H1 (cell line): ENCODE measurements around the gene SEC63. TPM values are rescaled to one million over a fixed set of nuclear protein-coding genes. Genes with fewer than 3 reads are reported as not detected.

ENCODE experiments used
- polyA plus RNA-seq, 7 experiments: library from polyadenylated mRNA; depleted of rRNA in 3 of 7; stranded (reverse) in 5 of 7; unstranded in 2 of 7; fragments of >200 nt in 5 of 7; fragments of 200-250 nt in 2 of 7; gene quantifications; 1 replicate in 5 of 7; 2 replicates in 1 of 7; 4 replicates in 1 of 7; pipeline versions ENCODE4 v1.2.1 to v1.2.3, GENCODE V29; 2011 to 2013; ENCODE audit warnings: missing spikeins in 2 of 7, mixed read lengths in 2 of 7
- total RNA-seq: library from RNA; stranded (reverse); fragmentation: NEBNext Ultra II Directional; extraction: Animal tissue kit (Norgen Biotek cat#: 25700); gene quantifications from 2 replicates; pipeline ENCODE4 v1.2.1, GENCODE V29; 2021
- TF ChIP-seq, protein P1 (sequence below): fragments of 300-600 bp; sonication (generic); IDR thresholded peaks from 2 replicates; pipeline ENCODE4 v1.7.1; 2012; ENCODE audit warnings: low read length, moderate library complexity, mild to moderate bottlenecking, inconsistent platforms; ENCODE audit not compliant: insufficient replicate concordance

Gene SEC63
- total and polyA plus RNA-seq, 2 of the 8 experiments (the other 6 are each of a cell fraction or from before 2014, with no cell fraction given) = 17.3 to 121 TPM

DNA sequence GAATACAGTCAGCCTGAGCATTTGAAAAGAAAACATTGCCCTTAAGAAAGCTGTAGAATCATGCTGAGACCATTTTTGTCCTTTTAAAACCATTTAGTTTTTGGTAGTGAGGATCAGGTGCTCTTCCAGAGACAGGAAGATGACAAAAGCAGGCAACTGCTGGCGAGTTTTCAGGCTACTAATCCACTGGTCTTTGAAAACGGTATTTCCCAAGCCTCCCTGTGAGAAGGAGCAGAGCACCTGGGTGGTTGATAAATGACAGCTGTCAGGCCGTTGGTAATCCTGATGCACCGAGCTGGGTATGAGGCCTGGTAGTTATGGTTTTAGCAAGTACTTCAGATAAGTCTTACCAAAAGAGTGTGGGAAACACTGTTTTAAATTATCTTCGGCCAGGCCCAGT lies 10.1 kb upstream of the SEC63 start (continued):
- TF ChIP-seq, protein P1, sequence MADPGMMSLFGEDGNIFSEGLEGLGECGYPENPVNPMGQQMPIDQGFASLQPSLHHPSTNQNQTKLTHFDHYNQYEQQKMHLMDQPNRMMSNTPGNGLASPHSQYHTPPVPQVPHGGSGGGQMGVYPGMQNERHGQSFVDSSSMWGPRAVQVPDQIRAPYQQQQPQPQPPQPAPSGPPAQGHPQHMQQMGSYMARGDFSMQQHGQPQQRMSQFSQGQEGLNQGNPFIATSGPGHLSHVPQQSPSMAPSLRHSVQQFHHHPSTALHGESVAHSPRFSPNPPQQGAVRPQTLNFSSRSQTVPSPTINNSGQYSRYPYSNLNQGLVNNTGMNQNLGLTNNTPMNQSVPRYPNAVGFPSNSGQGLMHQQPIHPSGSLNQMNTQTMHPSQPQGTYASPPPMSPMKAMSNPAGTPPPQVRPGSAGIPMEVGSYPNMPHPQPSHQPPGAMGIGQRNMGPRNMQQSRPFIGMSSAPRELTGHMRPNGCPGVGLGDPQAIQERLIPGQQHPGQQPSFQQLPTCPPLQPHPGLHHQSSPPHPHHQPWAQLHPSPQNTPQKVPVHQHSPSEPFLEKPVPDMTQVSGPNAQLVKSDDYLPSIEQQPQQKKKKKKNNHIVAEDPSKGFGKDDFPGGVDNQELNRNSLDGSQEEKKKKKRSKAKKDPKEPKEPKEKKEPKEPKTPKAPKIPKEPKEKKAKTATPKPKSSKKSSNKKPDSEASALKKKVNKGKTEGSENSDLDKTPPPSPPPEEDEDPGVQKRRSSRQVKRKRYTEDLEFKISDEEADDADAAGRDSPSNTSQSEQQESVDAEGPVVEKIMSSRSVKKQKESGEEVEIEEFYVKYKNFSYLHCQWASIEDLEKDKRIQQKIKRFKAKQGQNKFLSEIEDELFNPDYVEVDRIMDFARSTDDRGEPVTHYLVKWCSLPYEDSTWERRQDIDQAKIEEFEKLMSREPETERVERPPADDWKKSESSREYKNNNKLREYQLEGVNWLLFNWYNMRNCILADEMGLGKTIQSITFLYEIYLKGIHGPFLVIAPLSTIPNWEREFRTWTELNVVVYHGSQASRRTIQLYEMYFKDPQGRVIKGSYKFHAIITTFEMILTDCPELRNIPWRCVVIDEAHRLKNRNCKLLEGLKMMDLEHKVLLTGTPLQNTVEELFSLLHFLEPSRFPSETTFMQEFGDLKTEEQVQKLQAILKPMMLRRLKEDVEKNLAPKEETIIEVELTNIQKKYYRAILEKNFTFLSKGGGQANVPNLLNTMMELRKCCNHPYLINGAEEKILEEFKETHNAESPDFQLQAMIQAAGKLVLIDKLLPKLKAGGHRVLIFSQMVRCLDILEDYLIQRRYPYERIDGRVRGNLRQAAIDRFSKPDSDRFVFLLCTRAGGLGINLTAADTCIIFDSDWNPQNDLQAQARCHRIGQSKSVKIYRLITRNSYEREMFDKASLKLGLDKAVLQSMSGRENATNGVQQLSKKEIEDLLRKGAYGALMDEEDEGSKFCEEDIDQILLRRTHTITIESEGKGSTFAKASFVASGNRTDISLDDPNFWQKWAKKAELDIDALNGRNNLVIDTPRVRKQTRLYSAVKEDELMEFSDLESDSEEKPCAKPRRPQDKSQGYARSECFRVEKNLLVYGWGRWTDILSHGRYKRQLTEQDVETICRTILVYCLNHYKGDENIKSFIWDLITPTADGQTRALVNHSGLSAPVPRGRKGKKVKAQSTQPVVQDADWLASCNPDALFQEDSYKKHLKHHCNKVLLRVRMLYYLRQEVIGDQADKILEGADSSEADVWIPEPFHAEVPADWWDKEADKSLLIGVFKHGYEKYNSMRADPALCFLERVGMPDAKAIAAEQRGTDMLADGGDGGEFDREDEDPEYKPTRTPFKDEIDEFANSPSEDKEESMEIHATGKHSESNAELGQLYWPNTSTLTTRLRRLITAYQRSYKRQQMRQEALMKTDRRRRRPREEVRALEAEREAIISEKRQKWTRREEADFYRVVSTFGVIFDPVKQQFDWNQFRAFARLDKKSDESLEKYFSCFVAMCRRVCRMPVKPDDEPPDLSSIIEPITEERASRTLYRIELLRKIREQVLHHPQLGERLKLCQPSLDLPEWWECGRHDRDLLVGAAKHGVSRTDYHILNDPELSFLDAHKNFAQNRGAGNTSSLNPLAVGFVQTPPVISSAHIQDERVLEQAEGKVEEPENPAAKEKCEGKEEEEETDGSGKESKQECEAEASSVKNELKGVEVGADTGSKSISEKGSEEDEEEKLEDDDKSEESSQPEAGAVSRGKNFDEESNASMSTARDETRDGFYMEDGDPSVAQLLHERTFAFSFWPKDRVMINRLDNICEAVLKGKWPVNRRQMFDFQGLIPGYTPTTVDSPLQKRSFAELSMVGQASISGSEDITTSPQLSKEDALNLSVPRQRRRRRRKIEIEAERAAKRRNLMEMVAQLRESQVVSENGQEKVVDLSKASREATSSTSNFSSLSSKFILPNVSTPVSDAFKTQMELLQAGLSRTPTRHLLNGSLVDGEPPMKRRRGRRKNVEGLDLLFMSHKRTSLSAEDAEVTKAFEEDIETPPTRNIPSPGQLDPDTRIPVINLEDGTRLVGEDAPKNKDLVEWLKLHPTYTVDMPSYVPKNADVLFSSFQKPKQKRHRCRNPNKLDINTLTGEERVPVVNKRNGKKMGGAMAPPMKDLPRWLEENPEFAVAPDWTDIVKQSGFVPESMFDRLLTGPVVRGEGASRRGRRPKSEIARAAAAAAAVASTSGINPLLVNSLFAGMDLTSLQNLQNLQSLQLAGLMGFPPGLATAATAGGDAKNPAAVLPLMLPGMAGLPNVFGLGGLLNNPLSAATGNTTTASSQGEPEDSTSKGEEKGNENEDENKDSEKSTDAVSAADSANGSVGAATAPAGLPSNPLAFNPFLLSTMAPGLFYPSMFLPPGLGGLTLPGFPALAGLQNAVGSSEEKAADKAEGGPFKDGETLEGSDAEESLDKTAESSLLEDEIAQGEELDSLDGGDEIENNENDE = no peak
